GM12878 (cell line): ENCODE results near the gene VPS52. TPM values are rescaled to one million over a fixed set of nuclear protein-coding genes. Genes with fewer than 3 reads are reported as not detected.

Source experiments
- ATAC-seq: fragments of 200-7000 bp; cut with Tn5 transposase; 3 replicates; pipeline ENCODE4 v1.9.1; 2020; ENCODE audit warnings: mild to moderate bottlenecking, moderate library complexity
- BruUV-seq: library from RNA; stranded (reverse); fragments of 400-500 nt; replicated peaks from 2 replicates; lab custom pipeline; 2021; lab: Mats Ljungman, UMichigan
- CTCF ChIA-PET: fragments of 300-600 bp; sonication (Branson Sonifier 250); formaldehyde crosslinking; extraction: SDS; loops from one replicate; lab custom pipeline; 2021; ENCODE audit warnings: inconsistent platforms; lab: Yijun Ruan, JAX
- POLR2A ChIA-PET: fragments of 350-600 bp; formaldehyde crosslinking; extraction: SDS; loops from one replicate; lab custom pipeline; 2021; ENCODE audit warnings: inconsistent platforms; lab: Charles Lee
- RAD21 ChIA-PET: fragments of 300-600 bp; sonication (Branson Sonifier 250); formaldehyde crosslinking; loops from one replicate; lab custom pipeline; 2023; ENCODE audit warnings: antibody characterized with exemption; ENCODE audit not compliant: unreplicated experiment; lab: Charles Lee
- SMC1A ChIA-PET: fragments of 300-600 bp; sonication (Branson Sonifier 250); formaldehyde crosslinking; loops from one replicate; lab custom pipeline; 2023; ENCODE audit not compliant: unreplicated experiment, uncharacterized antibody; lab: Charles Lee
- DNase-seq: peaks from one replicate; pipeline ENCODE4 v3.0.0-alpha.2; 2011; ENCODE audit warnings: low read depth, low spot score
- FAIRE-seq: peaks from 3 replicates; lab custom pipeline; 2011; peaks lifted over from hg19 to GRCh38; lab: Jason Lieb, UNC
- H2AFZ ChIP-seq: 2 replicates; pipeline ENCODE4 v1.6.0; 2011; ENCODE audit warnings: low read depth, low read length, control low read depth; ENCODE audit not compliant: control insufficient read depth
- H3K27ac ChIP-seq: 2 replicates; pipeline ENCODE4 v1.5.1; 2011; ENCODE audit warnings: control low read depth; ENCODE audit not compliant: control insufficient read depth, insufficient read depth
- H3K27me3 ChIP-seq, 2 experiments: replicated peaks in 1 of 2; 2 replicates each; pipeline versions ENCODE4 v1.6.0 to v1.6.1; 2011; ENCODE audit warnings: low read length in 1 of 2; ENCODE audit not compliant: control insufficient read depth in 2 of 2, insufficient read depth in 2 of 2
- H3K36me3 ChIP-seq, 2 experiments: 2 replicates each; pipeline ENCODE4 v1.5.1; 2011; ENCODE audit warnings: low read length in 1 of 2; ENCODE audit not compliant: control insufficient read depth in 2 of 2, insufficient read depth in 2 of 2
- H3K4me1 ChIP-seq: 2 replicates; pipeline ENCODE4 v1.6.1; 2011; ENCODE audit warnings: mild to moderate bottlenecking, low read length, moderate library complexity, mixed read lengths; ENCODE audit not compliant: control insufficient read depth, insufficient read depth
- H3K4me2 ChIP-seq: 2 replicates; pipeline ENCODE4 v1.6.0; 2011; ENCODE audit warnings: control low read depth; ENCODE audit not compliant: control insufficient read depth, insufficient read depth
- H3K4me3 ChIP-seq: fragments of 200-600 bp; sonication (generic); 2 replicates; pipeline ENCODE4 v1.5.1; 2016
- H3K79me2 ChIP-seq: 2 replicates; pipeline ENCODE4 v1.6.0; 2011; ENCODE audit warnings: low read length; ENCODE audit not compliant: control insufficient read depth, insufficient read depth
- H3K9ac ChIP-seq: 2 replicates; pipeline ENCODE4 v1.8.0; 2011; ENCODE audit warnings: low read length, control low read depth, mixed read lengths; ENCODE audit not compliant: control insufficient read depth, insufficient read depth
- H3K9me3 ChIP-seq: replicated peaks from 3 replicates; pipeline ENCODE4 v1.5.1; 2011; ENCODE audit warnings: mild to moderate bottlenecking, low read length; ENCODE audit not compliant: control insufficient read depth, insufficient read depth
- H4K20me1 ChIP-seq: 2 replicates; pipeline ENCODE4 v1.6.0; 2011; ENCODE audit not compliant: control insufficient read depth, insufficient read depth
- BHLHE40 ChIP-seq, 2 experiments: fragments of 450-650 bp in 1 of 2; IDR thresholded peaks; 2 replicates each; pipeline ENCODE4 v1.6.1; 2011 to 2017; ENCODE audit warnings: low read depth in 2 of 2, borderline replicate concordance in 1 of 2, improper control_type of control experiment in 1 of 2, low read length in 1 of 2, mild to moderate bottlenecking in 1 of 2
- CREB1 ChIP-seq: IDR thresholded peaks from 2 replicates; pipeline ENCODE4 v1.6.1; 2012; ENCODE audit warnings: low read depth, mild to moderate bottlenecking, inconsistent platforms
- EP300 ChIP-seq, 2 experiments: fragments of 150-350 bp in 1 of 2; IDR thresholded peaks; 2 replicates each; pipeline ENCODE4 v1.6.1; 2011 to 2012; ENCODE audit warnings: low read depth in 2 of 2, low read length in 2 of 2, borderline replicate concordance in 1 of 2, improper control_type of control experiment in 1 of 2, inconsistent platforms in 1 of 2; ENCODE audit not compliant: control insufficient read depth in 1 of 2
- EZH2 ChIP-seq: IDR thresholded peaks from 2 replicates; pipeline ENCODE4 v1.6.1; 2012; ENCODE audit warnings: low read depth, mild to moderate bottlenecking, control low read depth, inconsistent platforms, low read length, borderline replicate concordance; ENCODE audit not compliant: control insufficient read depth
- GATAD2B ChIP-seq: fragments of 450-650 bp; conservative IDR thresholded peaks from 2 replicates; pipeline ENCODE4 v1.6.1; 2017; ENCODE audit warnings: low read depth, mild to moderate bottlenecking, moderate library complexity
- HDAC6 ChIP-seq: fragments of 200-600 bp; sonication (generic); IDR thresholded peaks from one replicate; pipeline ENCODE4 v1.8.0; 2017; ENCODE audit warnings: antibody characterized with exemption; ENCODE audit not compliant: unreplicated experiment
- LARP7 ChIP-seq: fragments of 450-650 bp; IDR thresholded peaks from 2 replicates; pipeline ENCODE4 v1.6.1; 2017; ENCODE audit warnings: mild to moderate bottlenecking
- MEF2B ChIP-seq: fragments of 450-650 bp; IDR thresholded peaks from 2 replicates; pipeline ENCODE4 v1.6.1; 2018; ENCODE audit warnings: mild to moderate bottlenecking, moderate library complexity; ENCODE audit not compliant: partially characterized antibody, poor library complexity, severe bottlenecking
- NR2C2 ChIP-seq: IDR thresholded peaks from 2 replicates; pipeline ENCODE4 v1.6.1; 2011; ENCODE audit warnings: borderline replicate concordance, low read depth; ENCODE audit not compliant: control insufficient read depth, insufficient read length
- POLR2A ChIP-seq: IDR thresholded peaks from 2 replicates; pipeline ENCODE4 v1.6.1; 2011; ENCODE audit warnings: low read depth, mild to moderate bottlenecking, low read length
- SIN3A ChIP-seq: IDR thresholded peaks from 2 replicates; pipeline ENCODE4 v1.6.1; 2012; ENCODE audit warnings: low read depth, low read length, improper control_type of control experiment
- SPI1 ChIP-seq: IDR thresholded peaks from 2 replicates; pipeline ENCODE4 v1.6.1; 2011; ENCODE audit warnings: low read depth, mild to moderate bottlenecking, low read length, moderate library complexity, borderline replicate concordance; ENCODE audit not compliant: insufficient read depth
- SRF ChIP-seq, 2 experiments: IDR thresholded peaks; 2 replicates each; pipeline ENCODE4 v1.6.1; 2011; ENCODE audit warnings: low read depth in 2 of 2, low read length in 2 of 2, mild to moderate bottlenecking in 1 of 2, moderate library complexity in 1 of 2
- STAT3 ChIP-seq: IDR thresholded peaks from 2 replicates; pipeline ENCODE4 v1.6.1; 2011; ENCODE audit warnings: low read depth, low read length, improper control_type of control experiment
- TCF12 ChIP-seq: IDR thresholded peaks from 2 replicates; pipeline ENCODE4 v1.6.1; 2011; ENCODE audit warnings: low read depth, mild to moderate bottlenecking, low read length
- WGBS: methylation state at CpG from one replicate; pipeline ENCODE4 v1.1.6; 2016; ENCODE audit warnings: low lambda C conversion rate; ENCODE audit not compliant: insufficient replicate concordance, insufficient coverage; ENCODE audit errors: missing lambda C conversion rate; 5-methylcytosine and 5-hydroxymethylcytosine counted together
- in situ Hi-C: fragments of 300-500 bp; cut with MboI; formaldehyde crosslinking; loops from 9 replicates; pipeline ENCODE4 v1.14.3; 2018; ENCODE audit warnings: mixed read lengths
- intact Hi-C: fragments of 100-400 bp; cut with micrococcal nuclease; formaldehyde crosslinking; loops from one replicate; pipeline ENCODE4 v1.14.2; 2022; ENCODE audit not compliant: unreplicated experiment
- polyA plus RNA-seq, 11 experiments: library from polyadenylated mRNA; depleted of rRNA in 4 of 11; unstranded in 6 of 11; stranded (reverse) in 5 of 11; fragments of >200 nt; fragmentation: Nextera tagmentation in 4 of 11; fragmentation: Illumina TruSeq in 1 of 11; extraction: Ambion mirVana in 4 of 11; extraction: Trizol in 1 of 11; gene quantifications; 1 replicate in 1 of 11; 2 replicates in 10 of 11; pipeline versions ENCODE4 v1.2.1 to v1.2.3, GENCODE V29; 2011 to 2016; ENCODE audit warnings: inconsistent platforms in 2 of 11, missing spikeins in 2 of 11, low read depth in 1 of 11
- total RNA-seq, 4 experiments: library from RNA; depleted of rRNA in 3 of 4; stranded (reverse); fragments of >200 nt in 3 of 4; fragmentation: Illumina TruSeq in 1 of 4; extraction: Trizol in 1 of 4; gene quantifications; 2 replicates each; pipeline versions ENCODE4 v1.2.1 to v1.2.3, GENCODE V29; 2013 to 2021
- TF ChIP-seq, protein P1 (sequence below): IDR thresholded peaks from 2 replicates; pipeline ENCODE4 v1.6.1; 2011; ENCODE audit warnings: borderline replicate concordance, low read depth, mild to moderate bottlenecking, moderate library complexity, low read length; ENCODE audit not compliant: insufficient read depth, poor library complexity, severe bottlenecking
- TF ChIP-seq, protein P2 (sequence below): fragments of 450-650 bp; conservative IDR thresholded peaks from 2 replicates; pipeline ENCODE4 v1.6.1; 2017; ENCODE audit warnings: mild to moderate bottlenecking, moderate library complexity

The VPS52 gene
- total and polyA plus RNA-seq, 10 of the 15 experiments (the other 5 are each of a cell fraction or from before 2014, with no cell fraction given): 11.3 to 52.7 (median 36.7) TPM

DNA sequence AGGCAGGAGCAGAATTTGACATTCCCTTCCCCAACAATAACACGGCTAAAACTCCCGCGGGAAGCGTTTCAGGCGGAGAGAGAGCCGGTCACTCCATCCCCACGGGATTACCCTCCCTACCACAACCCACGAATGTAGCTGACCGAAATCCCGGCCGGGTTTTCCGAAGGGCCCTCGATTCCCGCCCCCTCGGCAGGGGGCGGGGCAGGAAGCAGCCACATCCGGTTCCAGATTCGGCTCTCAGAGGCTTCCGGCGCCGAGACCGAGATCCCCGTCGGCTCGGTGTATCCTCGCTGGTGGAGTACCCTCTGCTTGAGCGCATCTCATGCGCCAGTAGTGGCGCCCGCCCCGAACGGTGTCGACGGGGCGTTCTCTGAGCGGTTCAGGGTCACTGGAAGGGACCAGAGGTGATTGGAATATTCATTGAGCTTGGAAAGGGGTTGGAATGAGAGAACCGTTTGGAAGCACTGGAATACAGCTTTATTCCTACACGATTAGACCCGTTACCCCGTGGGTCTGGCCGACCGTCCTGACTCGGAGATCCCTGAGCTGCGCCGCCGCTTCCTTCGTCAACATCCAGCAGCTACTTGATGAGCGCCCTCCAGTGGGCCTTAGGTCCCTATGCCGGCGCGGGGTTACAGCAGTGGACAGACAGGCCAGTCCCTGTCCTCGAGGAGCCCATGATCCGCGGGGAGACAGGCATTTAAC is 27.7 kb upstream of the VPS52 start (continued):
- TF ChIP-seq EP300 (IDR thresholded peaks at IDR 0.05; ENCODE audit: borderline replicate concordance in 1 of 2, control insufficient read depth in 1 of 2, low read depth in 2 of 2, low read length in 2 of 2) (peak in 1 of 2 experiments; percentile 47; a peak in 1 of 4 replicates), STAT3 (no peak), EZH2 (no peak)

DNA sequence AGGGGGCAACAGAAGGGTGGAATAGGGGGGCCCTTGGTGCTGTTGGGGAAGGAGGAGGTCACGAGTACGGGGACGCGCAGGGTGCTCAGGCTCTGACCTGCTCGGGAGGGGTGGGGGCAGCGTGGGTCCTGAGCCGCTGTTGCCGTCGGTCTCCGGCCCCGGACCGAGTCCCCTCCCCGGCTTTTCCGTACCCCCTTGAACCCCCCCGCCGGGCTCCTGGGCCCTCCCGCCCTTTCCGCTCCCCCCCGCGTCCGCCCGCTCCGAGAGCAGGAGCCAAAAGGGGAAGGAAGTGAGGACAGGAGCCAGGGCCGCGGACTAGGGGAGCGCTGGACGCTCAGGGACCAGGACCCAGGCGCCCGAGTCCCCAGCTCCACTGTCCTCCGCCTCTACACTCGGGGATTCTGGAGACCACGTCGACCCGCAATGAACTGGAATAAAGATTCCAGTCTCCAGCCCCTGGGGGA is 27.1 kb upstream of the VPS52 start, which contains the start of gene RGL2:
Gene RGL2 (minus strand): TSS at position 170 of the 464 bp plus-strand sequence. CDS start 332 bp downstream, outside the sequence.
- Histone ChIP-seq H3K9me3 (no peaks in the 10 kb centered on the region), H3K27me3 (no peaks in the 10 kb centered on the region), H3K4me2 (peak within 1 kb of the TSS; percentile 93), H3K36me3 (peaks cover 2 to 10% of the 10 kb centered on the region in 2 experiments; a peak in 3 of 4 replicates), H3K9ac (peak within 1 kb of the TSS; percentile 82), H2AFZ (peak within 1 kb of the TSS; percentile 68), H3K4me3 (peak within 1 kb of the TSS; percentile 100), H3K79me2 (peaks cover 4% of the 10 kb centered on the region; the same call in 1 of the 2 replicates), H3K27ac (peak within 1 kb of the TSS; percentile 86), H4K20me1 (no peaks in the 10 kb centered on the region), H3K4me1 (peaks cover 11% of the 10 kb centered on the region)
- no peak for FAIRE-seq
- in situ Hi-C loops (no loop called here), intact Hi-C loops (loop anchor here (1.0 kb wide), 3 partner anchors 10 to 22 kb away; partner anchors contain the start of genes B3GALT4, PFDN6, TAPBP and WDR46)
- ChIA-PET POLR2A (interaction anchor here (1.2 to 3.4 kb wide), 8 partner anchors 10 to 127 kb away, joined by 3 to 41 read pairs (median 7); partner anchors contain the start of genes B3GALT4, PFDN6, RING1 and RPS18), SMC1A (interaction anchor here (1.0 to 1.6 kb wide), 4 partner anchors 19 to 46 kb away, joined by 4 to 10 read pairs (median 6); partner anchors contain the start of genes B3GALT4, RPS18, VPS52 and ZBTB22), CTCF (interaction anchor here (0.9 to 4.5 kb wide), 11 partner anchors 9 to 127 kb away, joined by 3 to 30 read pairs (median 5); partner anchors contain the start of genes B3GALT4, CUTA, PFDN6 and RPS18), RAD21 (interaction anchor here (0.9 to 2.0 kb wide), 11 partner anchors 10 to 127 kb away, joined by 3 to 14 read pairs (median 4); partner anchors contain the start of genes B3GALT4, PFDN6, RPS18 and SYNGAP1)
- BruUV-seq: no TSS peak
- peak; percentile 58 for ATAC-seq
- 1% methylated on average over 14 of the region's 34 CpGs for WGBS
- DNase-seq: no peak
- no peak for TF ChIP-seq HDAC6
- TF ChIP-seq GATAD2B: no peak; the same call in 1 of the 2 replicates
- TF ChIP-seq BHLHE40 (IDR thresholded peaks at IDR 0.05; ENCODE audit: borderline replicate concordance in 1 of 2, low read depth in 2 of 2, low read length in 1 of 2): peak in 1 of 2 experiments; percentile 19; a peak in 1 of 4 replicates
- TF ChIP-seq POLR2A: peak; percentile 7
- 0 out of 2 replicates have a peak, but pooled peaks have one; percentile 27 for TF ChIP-seq SIN3A
- TF ChIP-seq, protein P1, sequence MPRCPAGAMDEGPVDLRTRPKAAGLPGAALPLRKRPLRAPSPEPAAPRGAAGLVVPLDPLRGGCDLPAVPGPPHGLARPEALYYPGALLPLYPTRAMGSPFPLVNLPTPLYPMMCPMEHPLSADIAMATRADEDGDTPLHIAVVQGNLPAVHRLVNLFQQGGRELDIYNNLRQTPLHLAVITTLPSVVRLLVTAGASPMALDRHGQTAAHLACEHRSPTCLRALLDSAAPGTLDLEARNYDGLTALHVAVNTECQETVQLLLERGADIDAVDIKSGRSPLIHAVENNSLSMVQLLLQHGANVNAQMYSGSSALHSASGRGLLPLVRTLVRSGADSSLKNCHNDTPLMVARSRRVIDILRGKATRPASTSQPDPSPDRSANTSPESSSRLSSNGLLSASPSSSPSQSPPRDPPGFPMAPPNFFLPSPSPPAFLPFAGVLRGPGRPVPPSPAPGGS: no peak
- no peak for TF ChIP-seq CREB1
- TF ChIP-seq NR2C2: no peak
- TF ChIP-seq, protein P2, sequence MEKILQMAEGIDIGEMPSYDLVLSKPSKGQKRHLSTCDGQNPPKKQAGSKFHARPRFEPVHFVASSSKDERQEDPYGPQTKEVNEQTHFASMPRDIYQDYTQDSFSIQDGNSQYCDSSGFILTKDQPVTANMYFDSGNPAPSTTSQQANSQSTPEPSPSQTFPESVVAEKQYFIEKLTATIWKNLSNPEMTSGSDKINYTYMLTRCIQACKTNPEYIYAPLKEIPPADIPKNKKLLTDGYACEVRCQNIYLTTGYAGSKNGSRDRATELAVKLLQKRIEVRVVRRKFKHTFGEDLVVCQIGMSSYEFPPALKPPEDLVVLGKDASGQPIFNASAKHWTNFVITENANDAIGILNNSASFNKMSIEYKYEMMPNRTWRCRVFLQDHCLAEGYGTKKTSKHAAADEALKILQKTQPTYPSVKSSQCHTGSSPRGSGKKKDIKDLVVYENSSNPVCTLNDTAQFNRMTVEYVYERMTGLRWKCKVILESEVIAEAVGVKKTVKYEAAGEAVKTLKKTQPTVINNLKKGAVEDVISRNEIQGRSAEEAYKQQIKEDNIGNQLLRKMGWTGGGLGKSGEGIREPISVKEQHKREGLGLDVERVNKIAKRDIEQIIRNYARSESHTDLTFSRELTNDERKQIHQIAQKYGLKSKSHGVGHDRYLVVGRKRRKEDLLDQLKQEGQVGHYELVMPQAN: no peak
- TF ChIP-seq MEF2B: no peak
- TF ChIP-seq TCF12: no peak
- TF ChIP-seq SPI1: peak; percentile 22; the same call in 1 of the 2 replicates
- 0 out of 2 replicates have a peak, but pooled peaks have one; percentile 6 for TF ChIP-seq LARP7
- 0 out of 4 replicates have a peak, but pooled peaks of 1 of the 2 experiments have one; percentile 7 for TF ChIP-seq SRF (IDR thresholded peaks at IDR 0.05; ENCODE audit: low read depth in 2 of 2, low read length in 2 of 2)
